DND-41 (cell line): ENCODE measurements around the gene KRT72.

Experiments used
- ATAC-seq: fragments of 200-7000 bp; cut with Tn5 transposase; 3 replicates; pipeline ENCODE4 v1.9.1; 2021; ENCODE audit warnings: low read depth; ENCODE audit not compliant: insufficient read depth
- DNase-seq: peaks from one replicate; pipeline ENCODE4 v3.0.0-alpha.2; 2020
- H2AFZ ChIP-seq: 2 replicates; pipeline ENCODE4 v1.6.0; 2012; ENCODE audit warnings: low read depth, low read length
- H3K27ac ChIP-seq: 2 replicates; pipeline ENCODE4 v1.5.1; 2012; ENCODE audit warnings: low read length, inconsistent platforms
- H3K27me3 ChIP-seq: fragments of 200-600 bp; sonication (generic); 2 replicates; pipeline ENCODE4 v1.6.0; 2012; ENCODE audit warnings: low read length, mild to moderate bottlenecking, inconsistent platforms; ENCODE audit not compliant: insufficient read depth, poor library complexity
- H3K36me3 ChIP-seq: 2 replicates; pipeline ENCODE4 v1.5.1; 2012; ENCODE audit warnings: low read length, inconsistent platforms; ENCODE audit not compliant: insufficient read depth
- H3K4me1 ChIP-seq: 2 replicates; pipeline ENCODE4 v1.5.1; 2012; ENCODE audit warnings: mild to moderate bottlenecking, low read length; ENCODE audit not compliant: insufficient read depth
- H3K4me2 ChIP-seq: 2 replicates; pipeline ENCODE4 v1.6.0; 2012; ENCODE audit warnings: mild to moderate bottlenecking, moderate library complexity, low read length, inconsistent platforms; ENCODE audit not compliant: insufficient read depth
- H3K4me3 ChIP-seq, 2 experiments: fragments of 200-600 bp in 1 of 2; shearing (Covaris generic) in 1 of 2; 2 replicates each; pipeline ENCODE4 v1.5.1; 2012 to 2016; ENCODE audit warnings: inconsistent platforms in 2 of 2, low read length in 2 of 2, mild to moderate bottlenecking in 2 of 2, low read depth in 1 of 2, moderate library complexity in 1 of 2
- H3K79me2 ChIP-seq: 2 replicates; pipeline ENCODE4 v1.6.0; 2012; ENCODE audit warnings: low read length, inconsistent platforms; ENCODE audit not compliant: insufficient read depth
- H3K9ac ChIP-seq: 2 replicates; pipeline ENCODE4 v1.6.0; 2012; ENCODE audit warnings: low read depth, mild to moderate bottlenecking, inconsistent platforms, low read length, moderate library complexity
- H3K9me3 ChIP-seq: 2 replicates; pipeline ENCODE4 v1.5.1; 2012; ENCODE audit warnings: low read length, moderate library complexity, mild to moderate bottlenecking, inconsistent platforms; ENCODE audit not compliant: insufficient read depth, severe bottlenecking
- H4K20me1 ChIP-seq: 2 replicates; pipeline ENCODE4 v1.6.0; 2012; ENCODE audit warnings: low read length; ENCODE audit not compliant: insufficient read depth
- CTCF ChIP-seq: IDR thresholded peaks from 2 replicates; pipeline ENCODE4 v1.5.1; 2012; ENCODE audit warnings: borderline replicate concordance, low read length, moderate library complexity, mild to moderate bottlenecking; ENCODE audit not compliant: poor library complexity, severe bottlenecking; ENCODE audit errors: extremely low read depth
- EZH2 ChIP-seq: IDR thresholded peaks from 3 replicates; pipeline ENCODE4 v1.6.1; 2012; ENCODE audit warnings: borderline replicate concordance, low read depth, mild to moderate bottlenecking, moderate library complexity, low read length, inconsistent platforms; ENCODE audit not compliant: severe bottlenecking

Gene KRT72

GRCh38 chr12:52616680-52617402 lies 15.6 kb upstream of the KRT72 start:
- H3K9me3 ChIP-seq: no peaks in the 10 kb centered on the region
- ATAC-seq (no peak), DNase-seq (no peak)
- no peaks in the 10 kb centered on the region for H3K36me3 ChIP-seq
- H3K79me2 ChIP-seq: no peaks in the 10 kb centered on the region
- no peak overlapping the region for H3K9ac ChIP-seq
- no peak overlapping the region for H3K4me2 ChIP-seq
- H4K20me1 ChIP-seq: no peaks in the 10 kb centered on the region; the same call in 1 of the 2 replicates
- H3K27ac ChIP-seq: no peak overlapping the region
- H3K4me1 ChIP-seq: no peaks in the 10 kb centered on the region
- H3K27me3 ChIP-seq: peaks cover 10% of the 10 kb centered on the region
- no peak overlapping the region for H3K4me3 ChIP-seq
- no peak overlapping the region for H2AFZ ChIP-seq
- TF ChIP-seq CTCF (no peak), EZH2 (no peak)

- Histone ChIP-seq H3K79me2 (no peaks in the 10 kb centered on the region), H3K27me3 (peaks cover 10% of the 10 kb centered on the region), H4K20me1 (no peaks in the 10 kb centered on the region; the same call in 1 of the 2 replicates), H3K4me2 (no peak overlapping the region), H3K9me3 (no peaks in the 10 kb centered on the region), H2AFZ (no peak overlapping the region), H3K9ac (no peak overlapping the region), H3K4me3 (no peak overlapping the region), H3K4me1 (no peaks in the 10 kb centered on the region), H3K27ac (no peak overlapping the region), H3K36me3 (no peaks in the 10 kb centered on the region)
- ATAC-seq (no peak), DNase-seq (no peak)
- TF ChIP-seq EZH2: no peak
- no peak for TF ChIP-seq CTCF
These were observed 14.6 kb upstream of the KRT72 start for GRCh38 chr12:52615912-52616311.

GRCh38 chr12:52615208-52615868 lies 14.1 kb upstream of the KRT72 start:
- H3K27ac ChIP-seq: no peak overlapping the region
- ATAC-seq (no peak), DNase-seq (no peak)
- H3K9me3 ChIP-seq: no peaks in the 10 kb centered on the region
- H2AFZ ChIP-seq: no peak overlapping the region
- peaks cover 13% of the 10 kb centered on the region for H3K27me3 ChIP-seq
- no peaks in the 10 kb centered on the region; the same call in 1 of the 2 replicates for H4K20me1 ChIP-seq
- H3K4me3 ChIP-seq: no peak overlapping the region
- H3K79me2 ChIP-seq: no peaks in the 10 kb centered on the region
- TF ChIP-seq EZH2 (no peak), CTCF (no peak)
- no peaks in the 10 kb centered on the region for H3K4me1 ChIP-seq
- H3K36me3 ChIP-seq: no peaks in the 10 kb centered on the region
- no peak overlapping the region for H3K4me2 ChIP-seq
- H3K9ac ChIP-seq: no peak overlapping the region
